GM21423 (cell line): ENCODE results near the gene TRIM71.

Source experiments
- ATAC-seq: cut with Tn5 transposase; IDR thresholded peaks from one replicate; pipeline ENCODE4 v1.9.1; 2021; ENCODE audit warnings: mild to moderate bottlenecking, moderate library complexity; ENCODE audit not compliant: unreplicated experiment

Gene TRIM71

GRCh38 chr3:32886911-32887310 is 69.1 kb downstream of the TRIM71 start:
- no peak for ATAC-seq

GRCh38 chr3:32888739-32889138 is 70.9 kb downstream of the TRIM71 start:
- ATAC-seq, result peak; percentile 92

DNA sequence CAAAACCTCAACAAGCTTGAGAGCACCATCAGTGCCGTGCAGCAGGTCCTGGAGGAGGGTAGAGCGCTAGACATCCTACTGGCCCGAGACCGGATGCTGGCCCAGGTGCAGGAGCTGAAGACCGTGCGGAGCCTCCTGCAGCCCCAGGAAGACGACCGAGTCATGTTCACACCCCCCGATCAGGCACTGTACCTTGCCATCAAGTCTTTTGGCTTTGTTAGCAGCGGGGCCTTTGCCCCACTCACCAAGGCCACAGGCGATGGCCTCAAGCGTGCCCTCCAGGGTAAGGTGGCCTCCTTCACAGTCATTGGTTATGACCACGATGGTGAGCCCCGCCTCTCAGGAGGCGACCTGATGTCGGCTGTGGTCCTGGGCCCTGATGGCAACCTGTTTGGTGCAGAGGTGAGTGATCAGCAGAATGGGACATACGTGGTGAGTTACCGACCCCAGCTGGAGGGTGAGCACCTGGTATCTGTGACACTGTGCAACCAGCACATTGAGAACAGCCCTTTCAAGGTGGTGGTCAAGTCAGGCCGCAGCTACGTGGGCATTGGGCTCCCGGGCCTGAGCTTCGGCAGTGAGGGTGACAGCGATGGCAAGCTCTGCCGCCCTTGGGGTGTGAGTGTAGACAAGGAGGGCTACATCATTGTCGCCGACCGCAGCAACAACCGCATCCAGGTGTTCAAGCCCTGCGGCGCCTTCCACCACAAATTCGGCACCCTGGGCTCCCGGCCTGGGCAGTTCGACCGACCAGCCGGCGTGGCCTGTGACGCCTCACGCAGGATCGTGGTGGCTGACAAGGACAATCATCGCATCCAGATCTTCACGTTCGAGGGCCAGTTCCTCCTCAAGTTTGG is 72.9 kb downstream of the TRIM71 start:
- ATAC-seq, result no peak

GRCh38 chr3:32891365-32891764 is 73.6 kb downstream of the TRIM71 start:
- ATAC-seq, result no peak

DNA sequence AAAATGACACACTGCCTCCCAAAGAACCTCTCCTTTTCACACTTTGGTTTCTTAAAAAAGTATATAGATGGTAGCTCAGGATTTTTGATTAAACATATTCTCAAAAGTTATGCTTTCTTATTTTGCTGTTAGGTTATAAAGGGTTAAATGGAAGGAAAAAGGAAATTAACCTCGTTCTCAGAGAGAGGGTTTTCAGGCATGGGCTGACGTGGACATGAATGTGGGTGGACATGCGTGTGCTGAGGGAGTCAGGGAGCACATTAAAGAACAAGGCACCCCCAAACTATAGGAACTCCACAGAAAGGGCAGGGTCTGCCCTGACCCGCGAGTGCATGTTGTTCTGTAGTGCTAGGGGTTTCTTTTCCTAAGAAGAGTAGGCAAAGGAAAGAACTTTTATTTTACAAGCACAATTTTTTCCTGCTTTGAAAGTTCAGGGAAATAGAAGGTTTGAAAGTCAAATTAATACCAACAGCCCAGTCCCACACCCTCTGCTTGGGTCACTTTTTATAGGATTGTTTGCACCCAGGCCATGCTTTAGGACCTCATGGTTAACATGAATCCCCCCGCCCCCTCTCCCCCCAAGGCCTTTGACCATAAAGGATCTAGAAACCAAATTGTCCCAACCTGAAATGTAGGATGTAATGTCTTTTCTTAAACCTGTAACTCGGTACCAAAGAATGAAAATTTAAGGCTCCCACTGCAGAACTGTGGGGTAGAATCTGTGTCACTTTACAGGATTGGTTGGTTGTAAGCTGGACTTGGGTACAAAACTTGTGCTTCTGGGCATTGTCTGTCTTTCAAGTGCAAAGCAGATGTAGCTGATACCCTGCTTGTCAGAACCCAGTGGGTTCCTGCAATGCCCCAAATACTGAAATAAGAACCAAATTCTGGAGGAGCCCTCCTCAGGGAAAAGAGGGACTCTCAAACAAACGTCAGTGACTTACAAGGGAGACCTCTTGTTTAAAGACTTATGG is 75.1 kb downstream of the TRIM71 start:
- ATAC-seq, result no peak

- ATAC-seq, result no peak
Observed at GRCh38 chr3:32894977-32895376, 77.2 kb downstream of the TRIM71 start.

GRCh38 chr3:32895701-32896100 is 77.9 kb downstream of the TRIM71 start:
- ATAC-seq, result no peak

GRCh38 chr3:32896143-32896542 is 78.3 kb downstream of the TRIM71 start:
- ATAC-seq, result no peak

- no peak for ATAC-seq
Observed at GRCh38 chr3:32897001-32897601, 79.3 kb downstream of the TRIM71 start.

- ATAC-seq, result no peak
Observed at GRCh38 chr3:32897981-32898623, 80.3 kb downstream of the TRIM71 start.

GRCh38 chr3:32899265-32899664 is 81.5 kb downstream of the TRIM71 start:
- ATAC-seq, result no peak

DNA sequence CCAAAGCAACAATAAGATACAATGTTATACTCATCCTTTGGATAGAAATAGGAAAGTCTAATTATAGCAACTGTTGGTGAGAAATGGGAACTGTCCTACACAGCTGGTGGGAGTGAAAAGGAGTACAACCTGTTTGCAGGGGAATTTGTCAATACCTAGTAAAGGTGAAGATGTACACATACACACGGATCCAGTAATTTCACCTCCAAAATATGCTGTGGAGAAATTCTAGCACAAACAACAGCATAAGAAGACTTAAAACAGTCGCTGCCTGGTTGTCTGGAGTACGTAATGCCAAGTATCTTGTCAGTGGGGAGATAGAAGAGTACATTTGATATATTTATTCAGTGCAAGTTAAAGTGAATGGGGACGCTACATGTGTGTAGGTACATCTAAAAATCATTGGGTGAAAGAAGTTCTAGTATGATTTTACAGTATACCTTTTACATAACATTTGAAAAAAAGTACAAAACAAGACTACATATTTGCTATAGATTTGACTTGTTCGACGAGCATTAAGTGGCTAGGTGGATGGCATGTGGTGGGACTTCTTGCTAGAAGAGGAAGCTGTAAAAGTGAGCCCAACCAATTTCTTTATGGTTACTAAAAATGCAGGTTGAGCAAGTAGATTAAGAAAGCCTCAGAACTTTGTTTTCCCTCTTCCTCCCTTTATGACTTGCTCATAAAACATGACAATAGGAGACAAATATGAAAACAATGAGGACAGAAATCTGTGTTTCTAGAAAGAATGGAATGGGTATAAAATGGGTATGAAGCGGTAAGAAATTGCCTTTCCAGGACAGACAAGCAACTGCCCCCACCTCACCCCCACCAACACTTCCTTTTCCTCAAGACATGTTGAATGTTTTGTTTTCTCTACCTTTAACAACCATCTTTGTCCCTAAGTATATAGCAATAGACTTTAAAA is 83.5 kb downstream of the TRIM71 start:
- ATAC-seq, result no peak

- ATAC-seq, result peak; percentile 51
Observed at GRCh38 chr3:32902887-32903371, 85.1 kb downstream of the TRIM71 start.

DNA sequence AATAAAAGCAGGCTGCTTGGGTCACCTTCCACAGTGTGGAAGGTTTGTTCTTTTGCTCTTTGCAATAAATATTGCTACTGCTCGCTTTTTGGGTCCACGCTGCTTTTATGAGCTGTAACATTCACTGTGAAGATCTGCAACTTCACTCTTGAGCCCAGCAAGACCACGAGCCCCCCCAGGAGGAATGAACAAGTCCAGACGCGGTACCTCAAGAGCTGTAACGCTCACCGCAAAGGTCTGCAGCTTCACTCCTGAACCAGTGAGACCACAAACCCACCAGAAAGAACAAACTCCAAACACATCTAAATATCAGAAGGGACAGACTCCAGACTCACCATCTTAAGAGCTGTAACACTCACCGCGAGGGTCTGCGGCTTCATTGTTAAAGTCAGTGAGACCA is 86.2 kb downstream of the TRIM71 start:
- ATAC-seq, result no peak

DNA sequence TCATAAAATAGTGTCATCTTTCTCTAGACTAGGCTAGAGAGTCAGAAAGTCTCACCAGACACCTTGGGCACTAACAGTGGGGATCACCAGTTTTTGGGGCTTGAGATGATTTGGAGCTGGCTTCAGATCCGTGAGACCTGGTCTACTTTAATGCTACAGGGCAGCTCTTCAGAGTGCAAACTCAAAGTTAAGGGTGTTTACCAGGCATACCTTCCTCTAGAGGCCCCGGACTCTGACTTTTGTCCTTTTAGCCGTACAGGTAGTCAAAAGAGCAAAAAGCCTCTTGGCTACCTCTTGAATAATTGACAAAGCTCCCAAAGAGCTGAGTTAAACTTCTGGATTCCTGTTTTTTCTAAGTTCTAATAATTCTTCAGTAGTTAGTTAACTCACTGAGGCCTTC is 92.2 kb downstream of the TRIM71 start:
- no peak for ATAC-seq

GRCh38 chr3:32910954-32911353 is 93.2 kb downstream of the TRIM71 start:
- ATAC-seq, result no peak

- ATAC-seq, result no peak
Observed at GRCh38 chr3:32912046-32912445, 94.2 kb downstream of the TRIM71 start.

DNA sequence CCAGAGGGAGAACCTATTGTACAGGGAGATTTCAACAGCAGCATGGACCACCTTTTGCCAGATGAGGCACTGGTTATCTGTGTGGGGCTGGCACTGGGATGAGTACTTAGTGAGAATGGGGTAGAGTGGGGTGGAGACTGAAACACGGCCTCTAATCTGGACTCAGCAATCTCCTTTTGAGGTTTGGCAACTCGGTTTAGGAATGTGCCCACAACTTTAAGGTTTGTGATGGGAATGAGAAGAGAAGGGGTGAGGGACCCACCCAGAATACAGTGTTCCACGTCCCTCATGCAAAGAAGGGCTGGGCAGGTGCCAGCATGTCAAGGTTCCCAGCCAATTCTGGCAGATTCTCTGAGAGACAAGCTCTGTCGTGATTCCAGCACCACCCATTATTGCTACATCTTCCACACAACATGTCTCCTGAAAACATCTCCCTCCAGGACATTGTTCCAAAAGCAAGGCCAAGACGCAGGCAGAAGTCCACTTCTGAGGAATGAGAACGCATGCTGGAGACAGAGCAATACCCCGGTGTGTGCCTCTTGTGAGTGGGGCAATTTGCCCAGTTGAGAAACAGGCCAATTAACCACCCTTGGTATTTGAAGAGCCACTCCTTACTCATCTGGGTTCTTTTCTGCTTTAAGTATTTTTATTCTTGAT is 96.1 kb downstream of the TRIM71 start:
- ATAC-seq, result no peak

DNA sequence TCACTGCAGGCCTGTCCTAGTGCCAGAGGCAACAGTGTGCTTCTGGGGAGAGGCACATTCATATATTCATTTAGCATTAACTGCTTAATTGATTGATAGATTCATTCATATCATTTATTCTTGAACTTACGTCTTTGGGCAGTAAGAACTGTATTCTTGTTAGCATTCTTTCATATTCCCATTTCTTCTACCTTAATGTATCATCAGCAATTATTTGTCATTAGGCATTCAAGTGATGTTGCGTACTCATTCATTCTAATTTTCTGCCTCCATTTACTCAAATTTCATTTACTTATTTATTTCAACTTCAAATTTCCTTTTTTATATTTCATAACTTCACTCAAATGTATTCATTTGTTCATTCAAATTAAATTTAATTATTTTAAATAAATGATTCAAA is 102.1 kb downstream of the TRIM71 start:
- no peak for ATAC-seq
